GM19455 (cell line): ENCODE measurements around the gene NRXN2.

Experiments
- ATAC-seq: cut with Tn5 transposase; IDR thresholded peaks from one replicate; pipeline ENCODE4 v1.9.1; 2021; ENCODE audit not compliant: unreplicated experiment

The NRXN2 gene

DNA sequence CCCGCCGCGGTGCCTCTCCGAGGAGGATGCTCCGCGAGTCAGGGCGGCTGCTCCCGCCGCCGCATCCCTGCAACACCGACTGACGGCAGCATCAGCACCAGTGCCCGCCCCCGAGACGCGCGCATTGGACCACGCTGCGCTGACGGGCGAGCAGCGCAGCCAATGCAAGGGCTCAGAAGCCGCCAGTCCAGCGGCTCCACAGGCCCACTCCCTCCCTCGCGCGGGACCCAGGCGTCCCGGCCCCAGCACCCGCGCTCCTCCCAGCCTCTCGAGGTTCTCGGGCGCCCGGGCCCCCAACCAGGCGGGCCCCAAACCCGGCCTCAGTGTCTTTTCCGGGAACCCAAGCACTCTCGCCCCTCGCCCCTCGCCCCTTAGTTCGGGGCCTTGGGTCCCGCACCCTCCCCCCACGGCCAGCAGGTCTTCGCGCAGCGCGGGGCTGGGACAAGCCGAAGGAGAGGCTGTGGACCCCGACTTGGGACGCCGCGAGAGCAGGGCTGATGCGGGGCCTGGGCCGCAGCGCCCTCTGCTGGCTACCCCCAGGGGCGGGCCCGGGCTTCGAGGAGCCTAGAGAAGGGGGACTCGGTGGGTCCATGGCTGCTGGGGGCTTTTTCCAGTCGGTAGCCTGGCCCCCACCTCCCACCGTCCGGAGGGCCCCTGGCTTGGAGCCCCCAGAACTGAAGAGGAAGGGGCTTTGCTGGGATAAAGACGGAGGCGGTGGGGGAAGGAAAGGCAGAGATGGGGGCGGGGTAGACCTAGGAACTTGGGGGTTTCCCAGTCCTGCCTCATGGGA lies at the start of gene NRXN2:
Gene NRXN2, minus strand, starts transcription at position 81 of the 790 bp plus-strand sequence. CDS start 9,498 bp downstream, outside the sequence.
- peak; percentile 92 for ATAC-seq

DNA sequence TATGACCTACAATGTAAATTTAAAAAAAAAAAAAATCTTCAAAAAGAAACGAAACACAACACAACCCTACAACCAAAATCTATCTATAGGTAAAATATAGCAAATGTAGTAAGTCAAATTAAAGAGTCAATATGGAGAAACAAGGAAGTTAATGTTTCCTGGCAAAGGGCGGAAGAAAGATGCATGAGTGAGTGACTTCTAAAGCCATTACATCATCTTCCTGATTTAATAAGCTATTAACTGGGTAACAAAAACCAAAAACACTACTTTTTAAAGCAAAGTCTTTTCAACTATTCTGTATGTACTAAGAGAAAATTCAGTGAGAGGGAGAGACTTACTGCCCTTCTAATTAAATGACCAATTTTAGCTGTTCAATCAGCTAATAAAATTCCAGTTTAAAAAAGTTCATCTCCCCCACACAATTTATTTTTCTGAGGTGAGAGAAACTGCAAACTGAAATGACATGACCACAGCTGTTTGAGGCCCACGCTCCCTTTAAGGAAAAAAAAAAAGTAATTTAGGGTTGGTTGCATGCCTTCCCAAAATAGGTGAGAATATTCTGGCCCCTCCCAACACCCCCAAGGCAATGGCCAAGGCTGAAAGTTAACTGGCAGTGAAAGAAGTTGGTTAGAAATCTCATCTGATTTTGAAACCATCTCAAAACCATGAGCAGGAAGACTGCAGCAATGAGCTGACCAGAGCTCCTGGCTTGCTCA lies 49.5 kb upstream of the NRXN2 start:
- ATAC-seq, result no peak

DNA sequence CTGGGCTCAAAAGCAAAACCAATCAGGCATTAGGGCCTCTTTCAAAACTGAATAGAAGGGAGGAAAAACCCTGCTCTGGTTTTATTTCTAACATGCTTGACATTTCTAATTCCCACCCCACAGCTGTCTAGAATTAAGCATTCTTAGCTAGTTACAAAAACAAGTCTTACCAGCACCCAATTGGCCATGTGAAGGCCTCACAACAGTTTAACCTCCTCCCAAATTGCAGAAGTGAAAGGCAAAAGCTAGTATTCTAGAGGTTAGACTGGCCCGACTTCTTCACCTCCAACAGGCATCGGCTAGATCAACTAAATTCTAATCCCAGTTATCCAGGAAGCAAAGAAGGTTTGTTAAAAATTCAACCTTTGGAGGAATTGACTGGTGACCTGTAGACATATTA lies 48.9 kb upstream of the NRXN2 start:
- no peak for ATAC-seq

DNA sequence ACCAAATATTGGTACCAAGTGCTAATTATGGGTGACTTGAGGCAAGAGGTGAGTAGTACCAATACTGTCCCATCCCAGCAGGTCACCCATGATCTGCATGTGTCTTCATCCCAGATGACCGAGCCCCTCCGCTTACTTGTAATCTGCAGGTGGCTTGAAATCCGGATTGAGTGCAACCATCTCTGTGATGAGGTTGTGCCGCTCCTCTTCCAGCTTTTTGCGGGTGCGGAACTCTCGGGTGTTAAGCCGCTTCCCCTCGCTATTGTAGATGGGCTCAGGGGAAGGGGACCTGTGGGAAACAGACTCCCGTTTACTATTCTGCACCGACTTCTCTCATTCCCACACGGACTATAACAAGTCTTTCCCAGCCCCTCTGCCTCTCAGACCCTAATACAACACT lies 47.1 kb upstream of the NRXN2 start:
- no peak for ATAC-seq

DNA sequence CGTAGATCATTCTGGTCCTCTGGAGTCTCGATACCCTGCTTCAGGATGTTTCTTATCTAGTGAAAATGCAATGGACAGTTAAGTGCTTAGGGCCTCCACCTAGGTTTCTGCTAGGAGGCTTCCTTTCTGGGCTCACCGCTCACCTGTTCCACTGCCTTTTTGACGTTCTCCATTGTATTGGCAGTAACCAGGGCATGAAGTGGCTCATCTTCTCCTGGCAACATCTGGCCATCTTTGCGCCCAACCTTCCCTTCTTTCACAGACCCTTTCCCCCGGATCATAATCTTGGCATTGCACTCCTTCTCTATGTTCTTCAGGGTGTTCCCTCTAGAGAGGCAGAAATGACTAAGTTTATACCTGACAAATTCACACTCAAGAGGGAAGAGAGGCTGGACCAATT lies 46.3 kb upstream of the NRXN2 start:
- ATAC-seq, result no peak

DNA sequence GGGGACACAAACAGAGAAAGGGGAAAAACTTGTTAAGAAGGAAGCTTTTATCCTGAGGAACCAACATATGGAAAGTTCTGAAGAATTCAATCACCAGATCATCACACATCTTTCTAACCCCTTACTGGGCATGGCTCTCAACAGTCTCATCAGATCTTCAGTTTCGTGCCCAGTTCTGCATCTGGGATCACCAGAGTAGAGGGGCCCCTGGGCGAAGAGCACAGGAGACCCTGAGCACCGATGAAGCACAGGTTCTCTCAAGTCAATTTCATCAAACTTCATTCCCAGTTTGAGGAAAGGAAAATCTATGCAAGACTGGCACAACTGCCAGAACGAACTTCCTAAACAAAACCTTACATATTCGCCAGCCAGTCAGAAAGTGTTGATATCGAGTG lies 45.3 kb upstream of the NRXN2 start:
- no peak for ATAC-seq

DNA sequence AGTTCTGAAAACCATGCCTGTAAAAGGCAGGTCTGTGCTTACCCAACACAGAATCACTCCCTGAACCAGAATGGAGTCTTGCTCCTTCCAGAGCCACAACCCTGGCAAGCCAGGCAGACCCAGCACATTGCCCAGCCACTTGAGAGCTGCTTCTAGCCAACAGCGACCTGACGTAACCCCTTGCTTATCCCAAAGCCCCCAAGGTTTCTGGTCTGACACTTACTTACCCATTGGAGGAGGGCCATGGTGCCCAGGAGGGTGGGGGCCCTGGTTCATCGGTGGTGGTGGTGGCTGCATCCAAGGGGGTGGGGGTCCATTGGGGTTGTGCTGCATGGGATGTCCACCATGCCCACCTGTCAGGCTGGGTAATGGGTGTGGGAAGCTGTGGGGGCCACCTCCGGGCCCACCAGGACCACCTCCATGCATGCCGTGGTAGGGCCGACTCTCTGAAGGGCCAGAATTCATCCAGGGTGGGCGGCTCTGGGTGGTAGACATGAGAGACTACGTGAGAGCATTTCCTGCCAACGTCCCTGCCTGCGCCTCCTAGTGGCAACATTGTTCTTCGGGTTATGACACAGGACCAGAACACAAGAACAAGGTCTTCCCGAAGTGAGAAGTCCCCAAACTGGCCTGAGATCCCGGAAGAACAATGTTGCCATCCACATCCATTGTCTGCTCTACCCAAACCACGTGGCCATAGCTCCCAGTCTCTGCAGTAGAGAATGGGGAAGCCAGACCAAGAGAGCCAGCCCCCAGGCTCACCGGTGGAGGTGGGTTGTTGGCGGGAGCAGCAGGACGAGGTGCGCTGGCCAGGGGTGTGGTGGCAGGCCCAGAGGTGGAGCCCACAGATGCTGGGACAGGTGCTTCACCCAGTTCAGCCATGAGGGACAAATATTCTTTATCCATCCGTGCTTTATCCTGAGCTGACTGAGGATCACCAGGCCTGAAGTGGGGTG lies 44.6 kb upstream of the NRXN2 start:
- no peak for ATAC-seq

DNA sequence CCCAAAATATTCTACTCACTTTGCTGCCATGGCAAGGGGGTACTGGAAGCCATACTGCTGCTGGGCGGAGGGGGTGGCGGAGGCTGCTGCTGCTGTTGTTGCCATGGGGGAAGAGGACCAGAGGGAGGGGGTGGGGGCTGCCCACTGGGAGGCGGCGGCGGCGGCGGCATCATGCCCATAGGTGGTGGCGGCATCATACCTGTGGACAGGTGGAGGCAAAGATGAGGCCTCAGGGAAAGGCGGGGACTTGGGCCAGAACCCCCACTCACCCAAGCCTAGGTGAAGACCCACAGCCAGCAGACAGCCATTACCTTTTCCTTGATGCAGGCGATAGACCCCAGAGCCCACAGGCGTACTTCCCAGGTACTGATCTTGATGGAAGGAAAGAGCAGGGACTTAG lies 43.9 kb upstream of the NRXN2 start:
- no peak for ATAC-seq

DNA sequence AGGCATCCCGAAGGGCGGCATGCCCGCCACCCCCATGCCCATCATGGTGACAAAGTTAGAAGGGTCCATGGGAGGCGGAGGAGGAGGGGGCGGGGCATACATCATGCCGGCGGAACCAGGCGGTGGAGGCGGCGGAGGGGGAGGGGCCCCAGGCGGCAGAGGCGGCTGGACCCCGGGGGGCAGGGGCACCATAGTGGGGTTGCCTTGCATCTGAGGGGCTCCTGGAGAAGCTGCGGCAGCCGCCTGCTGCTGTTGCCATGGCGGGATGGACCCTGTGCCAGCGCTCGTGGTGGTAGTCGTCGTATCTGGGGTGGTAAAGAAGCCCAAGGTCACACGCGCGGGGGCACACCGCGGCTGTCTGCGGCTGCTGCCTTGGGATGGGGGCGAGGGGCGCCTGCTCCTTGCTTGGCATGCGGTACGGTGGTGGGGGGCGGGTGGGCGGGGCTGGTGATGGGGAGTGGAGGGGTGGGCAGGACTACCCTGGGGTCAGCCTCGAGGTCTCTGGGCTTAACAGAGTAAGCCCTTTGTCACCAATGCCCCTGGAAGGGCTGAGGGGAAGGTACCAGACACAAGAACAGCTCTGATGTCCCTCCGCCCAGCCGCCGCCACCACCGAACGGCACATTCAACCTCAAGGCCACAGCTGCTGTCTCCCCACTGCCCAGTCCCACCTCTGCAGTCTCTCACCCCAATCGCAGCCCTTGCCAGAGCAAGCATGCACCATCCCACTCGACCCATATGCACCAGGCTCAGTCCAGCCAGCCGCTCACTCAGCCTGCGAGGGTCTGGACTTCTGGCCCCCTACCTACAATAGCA lies 43.1 kb upstream of the NRXN2 start:
- ATAC-seq, result no peak

DNA sequence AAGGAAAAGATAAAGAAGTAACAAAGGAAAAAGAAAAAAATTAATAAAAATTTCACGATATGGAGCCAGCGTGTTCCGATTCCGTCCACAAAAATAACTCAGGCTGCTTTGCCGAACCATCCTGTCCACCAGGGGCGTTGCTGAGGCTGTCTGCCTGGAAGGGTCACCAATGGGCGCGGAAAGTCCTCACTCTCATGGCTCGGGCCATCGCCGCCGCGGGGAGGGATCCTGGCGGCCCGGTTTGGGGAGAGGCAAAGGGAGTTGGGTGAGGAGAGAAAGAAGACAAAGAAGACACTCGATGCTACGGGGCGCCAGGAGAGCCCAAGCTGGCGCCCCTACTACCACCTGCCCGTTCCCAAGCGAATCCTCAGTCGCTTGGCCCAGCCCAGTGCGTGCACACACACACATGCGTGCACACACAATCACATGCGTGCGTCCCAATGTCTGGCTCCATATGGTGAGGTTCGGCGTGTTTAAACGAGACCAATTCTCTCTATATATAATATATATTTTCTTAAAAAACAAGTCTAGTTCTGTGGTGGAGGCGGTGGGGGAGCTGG lies 42.4 kb upstream of the NRXN2 start:
- ATAC-seq, result no peak

DNA sequence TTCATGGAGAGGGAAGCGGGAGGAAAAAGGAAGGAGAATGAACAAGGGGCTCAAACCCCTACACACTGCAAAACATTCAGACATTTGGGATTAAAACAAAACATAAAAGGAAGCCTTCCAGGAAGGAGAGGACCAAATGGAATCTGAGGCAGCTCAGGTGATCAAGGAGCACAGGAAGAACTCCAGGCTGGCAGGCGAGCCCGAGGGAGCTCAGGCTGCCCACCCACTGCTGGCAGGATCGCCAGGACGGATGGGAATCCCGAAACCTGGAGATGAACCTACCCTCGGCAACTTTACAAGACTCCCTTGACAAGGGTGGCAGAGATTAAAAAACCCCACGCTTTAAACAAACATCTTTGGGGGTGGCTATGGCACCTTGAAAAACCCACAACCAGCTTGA lies 41.8 kb upstream of the NRXN2 start:
- no peak for ATAC-seq

DNA sequence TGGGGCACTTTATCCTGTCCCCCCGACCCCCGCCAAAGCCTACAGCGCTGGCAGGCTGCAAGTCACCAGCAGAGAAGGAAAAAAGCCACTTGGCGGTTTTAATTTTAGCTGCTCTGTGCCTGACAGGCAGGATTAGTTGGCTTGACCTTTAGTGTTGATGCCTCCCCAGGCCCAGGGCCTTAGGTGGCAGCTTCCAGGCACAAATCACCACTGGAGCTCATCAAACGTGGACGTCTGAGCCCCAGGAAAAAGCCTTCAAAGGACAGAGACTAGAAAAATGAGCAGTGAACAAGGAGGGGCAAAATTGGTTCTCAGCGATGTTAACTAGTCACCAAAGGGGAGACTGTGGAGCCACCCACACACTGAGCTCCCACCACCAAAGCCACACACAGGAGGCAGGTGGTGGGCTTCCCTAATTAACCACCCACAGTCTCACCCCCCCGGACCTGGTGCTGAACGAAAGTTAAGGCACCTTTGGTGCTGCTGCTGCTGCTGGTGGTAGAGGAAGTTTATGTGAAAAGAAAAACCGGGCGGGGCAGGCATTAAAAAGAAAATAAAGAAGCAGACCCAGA lies 41.1 kb upstream of the NRXN2 start:
- ATAC-seq, result no peak

DNA sequence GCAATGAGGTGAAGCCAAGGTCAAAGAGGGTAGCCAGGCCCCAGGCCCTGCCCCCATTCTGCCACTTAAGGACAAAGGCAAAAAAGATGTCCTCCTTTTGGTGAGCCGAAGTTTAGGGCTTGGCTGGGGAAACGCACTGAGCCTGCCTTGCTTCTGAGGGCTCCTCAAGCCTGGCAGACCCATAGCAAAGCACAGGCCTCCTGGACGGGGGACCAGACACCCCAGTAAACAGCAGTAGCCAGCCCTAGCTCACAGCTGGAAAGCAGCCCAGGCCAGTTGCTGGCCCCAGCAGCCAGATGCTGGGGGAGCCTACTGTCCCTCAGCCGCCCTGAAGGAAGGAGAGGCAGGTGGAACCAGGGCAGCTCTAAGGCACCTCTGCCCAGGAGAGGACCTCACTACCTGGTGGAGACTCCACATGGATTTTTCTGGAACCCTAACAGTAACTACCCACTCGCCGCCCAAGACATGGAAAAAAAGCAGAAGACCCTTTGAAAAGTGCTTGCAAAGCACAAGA lies 40.6 kb upstream of the NRXN2 start:
- ATAC-seq, result no peak

DNA sequence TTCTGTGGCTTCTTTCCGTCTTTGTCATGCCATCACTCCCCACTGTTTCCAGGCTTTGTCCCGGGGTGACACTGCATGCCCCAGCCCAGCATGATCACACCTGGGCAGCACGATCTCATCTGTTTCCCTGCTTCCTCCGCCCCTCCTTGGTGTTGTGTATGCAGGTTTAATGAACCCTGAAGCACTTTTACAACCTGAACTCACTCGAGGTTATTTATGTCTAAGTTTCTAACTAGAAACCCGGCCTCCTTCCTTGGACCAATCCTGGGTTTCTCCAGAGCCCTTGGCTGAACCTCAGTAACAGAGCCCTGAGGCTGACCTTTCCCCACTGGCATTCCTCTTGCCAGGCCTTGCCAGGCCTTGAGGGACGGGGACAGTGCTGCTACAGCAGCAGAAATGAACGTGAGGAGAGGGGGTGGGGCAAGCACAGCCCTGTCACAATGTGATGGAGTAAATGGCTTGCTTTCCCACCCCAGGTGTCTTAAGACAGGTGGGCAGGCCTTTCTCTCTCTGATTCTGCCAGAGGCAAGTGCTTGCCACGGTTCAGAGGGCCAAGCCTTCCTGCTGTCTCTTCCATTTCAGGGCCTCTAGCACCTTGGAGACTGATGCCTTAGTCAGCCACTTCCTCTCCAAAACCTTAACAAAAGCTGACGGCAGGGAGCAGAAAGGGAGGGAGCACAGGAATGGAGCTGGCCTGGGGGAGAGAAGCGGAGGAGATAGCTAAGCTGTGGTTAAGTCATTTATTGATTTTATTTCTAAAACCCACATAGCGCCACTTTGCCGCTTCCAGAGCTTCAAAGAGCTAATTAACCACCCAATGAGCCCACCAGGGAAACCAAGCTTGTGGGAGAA lies 39.9 kb upstream of the NRXN2 start:
- no peak for ATAC-seq

DNA sequence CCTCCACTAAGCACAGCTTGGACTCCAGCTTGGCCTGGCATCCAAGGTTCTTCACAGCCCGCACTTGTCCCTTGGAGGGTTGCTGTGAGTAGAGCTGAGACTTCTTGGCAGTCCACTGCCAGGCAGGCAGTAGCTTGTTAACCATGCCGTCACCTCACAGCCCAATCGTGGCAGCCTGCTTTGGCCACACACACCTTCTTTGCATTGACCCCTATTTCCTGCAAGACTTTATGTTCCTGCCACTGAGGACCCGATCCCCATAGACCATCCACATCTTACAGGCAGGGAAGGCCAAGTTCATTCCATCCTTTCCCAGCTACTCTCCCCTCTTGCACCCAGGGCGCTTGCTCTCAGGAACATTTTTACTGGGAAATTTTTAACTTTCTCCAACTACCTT lies 39.3 kb upstream of the NRXN2 start:
- no peak for ATAC-seq

DNA sequence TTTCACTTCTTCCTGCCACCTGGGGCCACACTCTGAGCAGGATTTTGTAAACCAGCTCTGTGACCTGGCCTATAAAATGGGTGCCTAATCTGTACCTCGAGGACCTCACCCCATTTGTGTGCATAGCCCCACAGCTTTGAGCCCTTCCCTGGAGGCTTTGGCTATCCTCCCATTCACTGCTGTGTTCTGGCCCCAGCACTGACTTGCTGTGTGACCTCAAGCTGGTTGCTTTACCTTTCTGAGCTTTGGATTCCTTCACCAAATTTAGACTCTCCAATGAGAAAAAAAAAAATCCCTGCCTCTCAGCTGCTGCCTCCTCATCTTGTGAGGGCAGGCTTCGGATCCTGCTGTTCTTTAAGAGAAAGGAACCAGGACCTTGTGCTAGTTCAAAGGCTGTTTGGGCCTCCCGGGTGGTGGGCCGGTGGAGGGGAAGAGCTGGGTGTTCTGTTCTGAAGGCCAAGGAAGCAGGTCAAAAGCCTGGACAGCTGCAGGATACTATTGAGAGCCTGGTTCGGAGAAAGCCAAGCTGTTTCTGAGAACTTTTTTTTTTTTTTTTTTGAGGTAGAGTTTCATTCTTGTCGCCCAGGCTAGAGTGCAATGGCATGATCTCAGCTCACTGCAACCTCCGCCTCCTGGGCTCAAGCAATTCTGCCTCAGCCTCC lies 37.9 kb upstream of the NRXN2 start:
- ATAC-seq, result no peak

DNA sequence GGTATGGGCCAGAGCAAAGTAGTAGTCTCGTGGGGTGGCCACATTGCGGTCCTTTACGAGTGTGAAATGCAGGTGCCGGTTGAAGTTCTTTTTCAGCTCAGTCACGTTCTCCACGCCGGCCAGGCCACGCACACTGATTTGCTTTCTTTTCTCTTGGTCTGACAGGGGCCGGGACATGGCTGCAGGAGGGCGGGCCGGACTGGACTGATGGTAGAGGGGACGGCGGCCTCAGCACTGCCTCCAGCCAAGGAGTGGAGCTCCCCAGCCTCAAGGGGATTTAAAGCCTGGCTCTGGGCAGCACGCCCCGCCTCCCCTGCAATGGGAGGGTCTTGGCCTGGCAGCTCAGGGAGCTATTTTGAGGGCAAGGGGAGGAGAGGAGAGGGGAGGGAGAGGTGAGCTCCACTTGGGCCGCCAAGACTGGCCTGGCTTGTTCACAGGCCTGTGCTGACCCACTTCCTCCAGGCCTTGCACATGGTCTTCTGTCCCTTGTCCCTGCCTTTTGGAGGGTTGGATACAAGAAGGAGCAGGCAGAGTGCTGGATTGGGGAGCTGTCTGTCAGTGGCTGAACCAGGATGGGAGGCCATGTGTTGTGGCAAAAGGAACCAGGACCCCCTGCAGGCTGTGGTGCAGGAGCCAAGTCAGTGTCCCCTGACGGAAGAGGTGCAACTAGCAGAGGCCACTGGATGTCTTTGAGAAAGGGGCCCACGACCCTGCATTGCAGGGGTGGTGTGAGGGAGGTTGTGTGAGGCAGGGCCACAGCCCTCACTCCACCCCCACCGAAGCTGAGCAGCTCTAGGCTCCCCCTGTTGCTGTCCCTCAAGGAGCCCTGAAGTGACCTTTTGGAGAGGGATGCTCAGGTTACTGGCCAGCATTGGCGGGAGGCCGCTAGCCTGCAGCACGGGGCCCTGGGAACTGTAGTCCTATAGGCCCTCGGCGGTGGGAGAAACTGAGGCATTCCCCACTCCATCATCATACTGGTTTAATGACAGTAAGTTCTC lies 37.0 kb upstream of the NRXN2 start, which contains the start of gene PYGM:
Gene PYGM, minus strand, starts transcription at position 253 of the 998 bp plus-strand sequence. Its CDS starts 76 bp downstream, at position 177.
- no peak for ATAC-seq
